Progenitor cell of endocrine pancreas (in vitro differentiated cells): ENCODE results near the gene RAB36. TPM values are rescaled to one million over a fixed set of nuclear protein-coding genes. Genes with fewer than 3 reads are reported as not detected.

Experiments
- DNase-seq: peaks from one replicate; pipeline ENCODE4 v3.0.0; 2021; ENCODE audit warnings: low spot score; ENCODE audit not compliant: unreplicated experiment
- H3K27ac Mint-ChIP-seq: 2 replicates; pipeline ENCODE4 v1.8.0; 2021; ENCODE audit warnings: mild to moderate bottlenecking, moderate library complexity, mixed read lengths
- H3K27me3 Mint-ChIP-seq: 2 replicates; pipeline ENCODE4 v1.8.0; 2021; ENCODE audit warnings: mixed read lengths
- H3K36me3 Mint-ChIP-seq: 2 replicates; pipeline ENCODE4 v1.8.0; 2022; ENCODE audit warnings: mixed read lengths; ENCODE audit not compliant: insufficient read depth
- H3K4me1 Mint-ChIP-seq: 2 replicates; pipeline ENCODE4 v1.8.0; 2021; ENCODE audit warnings: low read depth, mixed read lengths
- H3K4me3 Mint-ChIP-seq: 2 replicates; pipeline ENCODE4 v1.8.0; 2021; ENCODE audit warnings: low read depth, mild to moderate bottlenecking, moderate library complexity, mixed read lengths
- H3K9me3 Mint-ChIP-seq: 2 replicates; pipeline ENCODE4 v1.8.0; 2021; ENCODE audit warnings: low read depth, mixed read lengths
- total RNA-seq: library from RNA; stranded (reverse); gene quantifications from 2 replicates; pipeline ENCODE4 v1.2.1, GENCODE V29; 2021
- TF ChIP-seq, protein P1 (sequence below): fragments of 200-600 bp; sonication (generic); IDR thresholded peaks from one replicate; pipeline ENCODE4 v1.5.0; 2021; ENCODE audit warnings: antibody characterized with exemption, mild to moderate bottlenecking; ENCODE audit not compliant: unreplicated experiment

The RAB36 gene
- total RNA-seq, 1 donor from 2014 or later: 10.3 TPM

DNA sequence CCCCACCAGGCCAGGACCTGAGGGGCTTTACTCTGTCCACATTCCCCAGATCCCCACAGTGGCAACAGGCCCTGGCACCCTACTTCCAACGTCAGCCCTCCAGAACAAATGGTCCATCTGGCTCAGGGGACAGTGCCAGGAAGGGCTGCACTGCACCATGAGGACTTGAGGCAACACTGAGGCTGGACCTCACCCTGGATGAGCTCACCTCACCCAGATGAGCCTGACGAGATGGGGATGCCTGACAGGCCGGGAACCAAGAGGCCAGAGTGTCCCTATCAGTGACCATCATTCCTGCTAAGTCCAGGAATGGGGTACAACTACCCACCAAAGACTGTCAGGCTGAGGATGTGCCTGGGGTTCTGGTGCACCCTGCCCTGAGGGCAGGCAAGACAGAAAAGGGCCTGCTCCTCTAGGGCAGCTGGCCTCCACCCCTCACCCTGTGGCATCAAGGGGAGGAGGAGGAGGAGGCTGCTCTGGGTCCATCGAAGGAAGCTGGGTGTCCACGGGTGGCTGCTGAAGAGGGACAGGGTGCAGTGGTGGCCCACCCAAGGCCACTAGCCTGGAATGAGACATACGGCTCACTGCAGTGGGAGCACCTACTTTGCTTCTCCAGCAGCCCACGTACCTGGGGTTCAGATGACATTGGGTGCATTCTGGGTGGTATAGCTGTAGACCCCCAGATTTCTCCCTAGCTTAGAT is 18.1 kb upstream of the RAB36 start:
- H3K9me3 Mint-ChIP-seq: no peaks in the 10 kb centered on the region
- H3K36me3 Mint-ChIP-seq: peaks cover 6% of the 10 kb centered on the region
- no peak overlapping the region for H3K27ac Mint-ChIP-seq
- peaks cover 2% of the 10 kb centered on the region for H3K27me3 Mint-ChIP-seq
- H3K4me1 Mint-ChIP-seq: peaks cover 3% of the 10 kb centered on the region
- no peak overlapping the region for H3K4me3 Mint-ChIP-seq
- TF ChIP-seq, protein P1, sequence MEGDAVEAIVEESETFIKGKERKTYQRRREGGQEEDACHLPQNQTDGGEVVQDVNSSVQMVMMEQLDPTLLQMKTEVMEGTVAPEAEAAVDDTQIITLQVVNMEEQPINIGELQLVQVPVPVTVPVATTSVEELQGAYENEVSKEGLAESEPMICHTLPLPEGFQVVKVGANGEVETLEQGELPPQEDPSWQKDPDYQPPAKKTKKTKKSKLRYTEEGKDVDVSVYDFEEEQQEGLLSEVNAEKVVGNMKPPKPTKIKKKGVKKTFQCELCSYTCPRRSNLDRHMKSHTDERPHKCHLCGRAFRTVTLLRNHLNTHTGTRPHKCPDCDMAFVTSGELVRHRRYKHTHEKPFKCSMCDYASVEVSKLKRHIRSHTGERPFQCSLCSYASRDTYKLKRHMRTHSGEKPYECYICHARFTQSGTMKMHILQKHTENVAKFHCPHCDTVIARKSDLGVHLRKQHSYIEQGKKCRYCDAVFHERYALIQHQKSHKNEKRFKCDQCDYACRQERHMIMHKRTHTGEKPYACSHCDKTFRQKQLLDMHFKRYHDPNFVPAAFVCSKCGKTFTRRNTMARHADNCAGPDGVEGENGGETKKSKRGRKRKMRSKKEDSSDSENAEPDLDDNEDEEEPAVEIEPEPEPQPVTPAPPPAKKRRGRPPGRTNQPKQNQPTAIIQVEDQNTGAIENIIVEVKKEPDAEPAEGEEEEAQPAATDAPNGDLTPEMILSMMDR: no peak
- no peak for DNase-seq

DNA sequence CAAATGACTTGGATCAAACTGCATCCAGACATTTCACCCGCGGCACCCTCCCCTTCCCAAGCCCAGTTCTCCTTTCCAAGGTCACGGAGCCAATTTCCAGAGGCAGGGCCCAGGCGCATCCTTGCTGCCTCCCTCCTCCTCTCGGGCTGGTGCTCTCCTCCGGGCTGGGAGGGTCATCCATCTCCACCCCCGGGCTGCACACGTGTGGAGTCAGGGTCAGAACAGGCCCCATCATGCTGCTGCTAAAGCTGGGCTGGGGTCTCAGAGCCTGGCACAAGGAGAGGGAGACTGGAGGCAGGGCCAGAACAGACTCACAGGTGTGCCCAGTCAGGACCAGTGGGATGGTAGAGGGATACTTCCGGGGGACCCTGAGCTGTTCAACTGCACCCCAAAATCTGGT is 17.5 kb upstream of the RAB36 start:
- TF ChIP-seq, protein P1: no peak
- Mint-ChIP-seq H3K36me3 (peaks cover 6% of the 10 kb centered on the region), H3K4me1 (peaks cover 3% of the 10 kb centered on the region), H3K4me3 (no peak overlapping the region), H3K27ac (no peak overlapping the region), H3K27me3 (peaks cover 2% of the 10 kb centered on the region), H3K9me3 (no peaks in the 10 kb centered on the region)
- no peak for DNase-seq

DNA sequence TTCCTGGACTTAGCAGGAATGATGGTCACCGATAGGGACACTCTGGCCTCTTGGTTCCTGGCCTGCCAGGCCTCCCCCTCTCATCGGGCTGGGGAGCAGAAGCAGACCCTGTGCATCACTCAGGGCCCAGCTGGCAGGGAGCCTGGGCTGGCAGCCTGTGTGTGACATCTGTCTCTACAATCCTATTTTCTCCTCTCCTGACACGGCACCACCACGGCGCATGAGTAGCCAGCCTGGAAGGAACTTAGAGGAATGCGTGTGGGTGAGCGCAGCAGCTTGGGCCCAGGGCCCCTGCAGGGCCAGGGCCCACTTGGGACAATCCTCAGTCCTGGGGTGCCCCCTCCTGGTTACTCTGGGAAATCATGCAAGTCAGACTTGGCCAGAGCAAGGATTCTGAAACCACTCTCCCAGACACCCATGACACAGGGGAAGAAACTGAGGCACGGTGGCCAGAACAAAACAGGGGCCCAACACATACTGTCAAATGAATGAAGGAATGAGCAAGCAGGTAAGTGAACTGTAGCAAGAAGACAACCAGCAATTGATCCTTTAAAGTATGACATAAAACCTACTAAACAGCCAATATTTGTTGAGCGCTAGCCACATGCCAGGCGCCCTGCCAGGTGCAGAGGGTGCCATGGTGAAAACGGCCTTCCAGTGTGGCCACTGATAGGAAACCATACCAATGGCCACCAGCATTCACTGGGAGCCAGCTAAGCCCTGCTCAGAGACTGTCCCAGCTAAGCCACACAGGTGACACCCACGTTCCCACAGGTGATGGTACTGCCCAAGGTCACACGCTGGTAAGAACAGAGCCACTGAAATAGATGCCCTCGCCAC is 16.8 kb upstream of the RAB36 start:
- no peaks in the 10 kb centered on the region for H3K9me3 Mint-ChIP-seq
- DNase-seq: peak; percentile 84
- TF ChIP-seq, protein P1: peak; percentile 88
- peak overlapping the region; percentile 11 for H3K27ac Mint-ChIP-seq
- peaks cover 1% of the 10 kb centered on the region for H3K36me3 Mint-ChIP-seq
- no peak overlapping the region for H3K4me3 Mint-ChIP-seq
- peaks cover 2% of the 10 kb centered on the region for H3K27me3 Mint-ChIP-seq
- H3K4me1 Mint-ChIP-seq: peaks cover 3% of the 10 kb centered on the region

DNA sequence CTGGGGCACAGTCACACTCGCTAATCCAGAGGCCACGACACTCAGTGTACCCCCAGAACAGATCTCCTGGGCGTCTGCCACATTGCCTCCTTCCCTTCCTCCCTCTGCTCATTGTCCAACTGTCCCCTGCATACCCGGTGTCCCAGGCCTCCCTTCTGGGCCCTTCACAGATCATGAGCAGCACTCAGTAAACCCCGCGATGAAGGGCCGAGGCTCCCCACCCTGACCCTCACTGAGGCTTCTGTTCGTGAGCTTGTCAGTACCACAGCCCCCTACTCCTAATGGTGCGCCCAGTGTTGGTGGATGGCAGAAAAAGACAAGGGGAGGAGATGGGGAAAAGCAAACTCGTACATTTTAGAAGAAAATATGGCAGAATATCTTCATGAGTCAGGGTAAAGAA is 16.1 kb upstream of the RAB36 start:
- peaks cover 3% of the 10 kb centered on the region for H3K4me1 Mint-ChIP-seq
- H3K4me3 Mint-ChIP-seq: no peak overlapping the region
- TF ChIP-seq, protein P1: no peak
- no peaks in the 10 kb centered on the region for H3K9me3 Mint-ChIP-seq
- no peak for DNase-seq
- peaks cover 2% of the 10 kb centered on the region for H3K27me3 Mint-ChIP-seq
- no peak overlapping the region for H3K27ac Mint-ChIP-seq
- H3K36me3 Mint-ChIP-seq: peaks cover 1% of the 10 kb centered on the region

DNA sequence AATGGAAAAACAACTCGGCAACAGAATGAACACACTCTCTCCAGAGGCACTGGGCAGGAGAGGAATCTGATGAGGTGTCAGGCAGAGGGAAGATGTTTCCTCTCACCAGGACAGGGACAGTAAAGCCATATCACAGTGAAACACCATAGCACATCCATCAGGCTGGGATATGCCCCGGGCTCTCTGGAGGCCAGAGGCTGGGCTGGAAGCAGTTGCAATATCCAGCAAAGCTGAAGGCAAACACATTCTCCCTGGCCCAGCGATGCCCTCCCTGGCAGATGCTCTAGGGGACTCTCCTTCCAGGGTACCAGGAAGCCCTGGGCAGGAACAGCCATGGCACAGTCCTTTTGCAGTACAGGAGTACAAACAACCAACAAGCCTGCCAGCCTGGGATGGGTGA is 14.6 kb upstream of the RAB36 start:
- H3K36me3 Mint-ChIP-seq: no peaks in the 10 kb centered on the region
- no peaks in the 10 kb centered on the region for H3K9me3 Mint-ChIP-seq

More for the DNA sequence above, 14.6 kb upstream of the RAB36 start:
- TF ChIP-seq, protein P1: no peak
- Mint-ChIP-seq H3K27ac (peak overlapping the region; percentile 21), H3K4me1 (peaks cover 2% of the 10 kb centered on the region), H3K27me3 (peaks cover 2% of the 10 kb centered on the region), H3K4me3 (no peak overlapping the region)
- no peak for DNase-seq
